Neural progenitor cell (in vitro differentiated cells): Measurements from ENCODE around the gene TP73. TPM values are rescaled to one million over a fixed set of nuclear protein-coding genes. Genes with fewer than 3 reads are reported as not detected.
"Not testable (repeated sequence)": the region's sequence is repeated elsewhere in the genome, so short reads cannot be mapped to it uniquely, and the experiment has no call there.

ENCODE experiments used
- DNase-seq: peaks from one replicate; pipeline ENCODE4 v3.0.0-alpha.2; 2016; ENCODE audit warnings: low spot score
- H2AFZ ChIP-seq: fragments of 200-600 bp; sonication (generic); replicated peaks from 2 replicates; pipeline ENCODE4 v1.6.1; 2016; ENCODE audit warnings: antibody characterized with exemption
- H3F3A ChIP-seq: fragments of 200-600 bp; sonication (generic); 2 replicates; pipeline ENCODE4 v1.6.1; 2016; ENCODE audit warnings: antibody characterized with exemption, low read depth
- H3K27ac ChIP-seq: fragments of 200-600 bp; sonication (generic); 2 replicates; pipeline ENCODE4 v1.5.1; 2016; ENCODE audit warnings: mild to moderate bottlenecking
- H3K27me3 ChIP-seq: fragments of 200-600 bp; sonication (generic); 2 replicates; pipeline ENCODE4 v1.6.1; 2016; ENCODE audit warnings: mild to moderate bottlenecking, moderate library complexity
- H3K36me3 ChIP-seq: fragments of 200-600 bp; sonication (generic); 2 replicates; pipeline ENCODE4 v1.5.1; 2016
- H3K4me1 ChIP-seq: fragments of 200-600 bp; sonication (generic); 2 replicates; pipeline ENCODE4 v1.6.1; 2016; ENCODE audit warnings: mixed run types
- H3K4me2 ChIP-seq: fragments of 200-600 bp; sonication (generic); 2 replicates; pipeline ENCODE4 v1.6.1; 2016
- H3K4me3 ChIP-seq: fragments of 200-600 bp; sonication (generic); 2 replicates; pipeline ENCODE4 v1.5.1; 2016
- H3K79me2 ChIP-seq: fragments of 200-600 bp; sonication (generic); 2 replicates; pipeline ENCODE4 v1.6.1; 2016; ENCODE audit warnings: low read depth
- H3K9ac ChIP-seq: fragments of 200-600 bp; sonication (generic); 2 replicates; pipeline ENCODE4 v1.6.1; 2016
- H3K9me3 ChIP-seq: fragments of 200-600 bp; sonication (generic); 2 replicates; pipeline ENCODE4 v1.5.1; 2016; ENCODE audit warnings: low read depth
- H4K20me1 ChIP-seq: fragments of 200-600 bp; sonication (generic); 2 replicates; pipeline ENCODE4 v1.6.1; 2016; ENCODE audit warnings: low read depth
- H3K27ac Mint-ChIP-seq: 3 replicates; pipeline ENCODE4 v1.8.0; 2021; ENCODE audit warnings: mixed read lengths
- H3K27me3 Mint-ChIP-seq: 2 replicates; pipeline ENCODE4 v1.8.0; 2022; ENCODE audit warnings: low read depth, mild to moderate bottlenecking, inconsistent platforms, moderate library complexity, mixed read lengths; ENCODE audit not compliant: insufficient read depth
- H3K36me3 Mint-ChIP-seq: 3 replicates; pipeline ENCODE4 v1.8.0; 2021; ENCODE audit warnings: mixed read lengths
- H3K4me1 Mint-ChIP-seq: 3 replicates; pipeline ENCODE4 v1.8.0; 2021; ENCODE audit warnings: mixed read lengths
- H3K4me3 Mint-ChIP-seq: 3 replicates; pipeline ENCODE4 v1.8.0; 2021; ENCODE audit warnings: mild to moderate bottlenecking, moderate library complexity, mixed read lengths
- H3K9me3 Mint-ChIP-seq: 3 replicates; pipeline ENCODE4 v1.8.0; 2020; ENCODE audit warnings: mixed read lengths
- CTCF ChIP-seq: fragments of 200-600 bp; sonication (generic); IDR thresholded peaks from 2 replicates; pipeline ENCODE4 v1.5.1; 2017; ENCODE audit warnings: antibody characterized with exemption, mild to moderate bottlenecking
- EZH2 ChIP-seq: fragments of 200-600 bp; sonication (generic); IDR thresholded peaks from 2 replicates; pipeline ENCODE4 v1.6.1; 2017; ENCODE audit warnings: antibody characterized with exemption, mild to moderate bottlenecking, moderate library complexity
- EZH2phosphoT487 ChIP-seq: fragments of 200-600 bp; sonication (generic); IDR thresholded peaks from 2 replicates; pipeline ENCODE4 v1.6.1; 2017; ENCODE audit warnings: antibody characterized with exemption
- total RNA-seq: library from RNA; depleted of rRNA; stranded (reverse); fragments of >200 nt; gene quantifications from 2 replicates; pipeline ENCODE4 v1.2.3, GENCODE V29; 2015; ENCODE audit warnings: low replicate concordance

Gene TP73
- total RNA-seq, 1 donor from 2014 or later: not detected

- no peak overlapping the region for H3K27ac ChIP-seq
- TF ChIP-seq CTCF (no peak), EZH2 (peak; percentile 54), EZH2phosphoT487 (peak; percentile 30)
- Mint-ChIP-seq H3K27ac (no peak overlapping the region), H3K36me3 (peaks cover 3% of the 10 kb centered on the region), H3K4me3 (peak overlapping the region; percentile 92), H3K27me3 (peaks cover 6% of the 10 kb centered on the region), H3K9me3 (no peaks in the 10 kb centered on the region), H3K4me1 (peaks cover 16% of the 10 kb centered on the region)
- no peaks in the 10 kb centered on the region for H3K36me3 ChIP-seq
- peaks cover 33% of the 10 kb centered on the region for H4K20me1 ChIP-seq
- H3K4me1 ChIP-seq: peaks cover 11% of the 10 kb centered on the region
- H3K4me2 ChIP-seq: peak overlapping the region; percentile 95
- H3F3A ChIP-seq: no peaks in the 10 kb centered on the region
- peak overlapping the region; percentile 65 for H3K9ac ChIP-seq
- H2AFZ ChIP-seq: no peak overlapping the region
- H3K4me3 ChIP-seq: peak overlapping the region; percentile 75
- peaks cover 39% of the 10 kb centered on the region for H3K27me3 ChIP-seq
- DNase-seq: peak; percentile 90
- H3K9me3 ChIP-seq: no peaks in the 10 kb centered on the region
- H3K79me2 ChIP-seq: peaks cover 17% of the 10 kb centered on the region
Observed at GRCh38 chr1:3746830-3747521, 94.7 kb downstream of the TP73 start.

GRCh38 chr1:3747522-3747848, 95.2 kb downstream of the TP73 start:
- H3K4me3 Mint-ChIP-seq: peak overlapping the region; percentile 81
- peaks cover 16% of the 10 kb centered on the region for H3K4me1 Mint-ChIP-seq
- H3F3A ChIP-seq: no peaks in the 10 kb centered on the region
- H4K20me1 ChIP-seq: peaks cover 33% of the 10 kb centered on the region
- peaks cover 17% of the 10 kb centered on the region for H3K79me2 ChIP-seq
- no peak overlapping the region for H3K27ac Mint-ChIP-seq
- H3K4me1 ChIP-seq: peaks cover 11% of the 10 kb centered on the region
- DNase-seq: no peak
- TF ChIP-seq EZH2 (no peak), EZH2phosphoT487 (no peak), CTCF (no peak)
- peaks cover 3% of the 10 kb centered on the region for H3K36me3 Mint-ChIP-seq
- H2AFZ ChIP-seq: no peak overlapping the region
- H3K4me2 ChIP-seq: peak overlapping the region; percentile 95
- peaks cover 39% of the 10 kb centered on the region for H3K27me3 ChIP-seq
- no peak overlapping the region for H3K9ac ChIP-seq
- no peaks in the 10 kb centered on the region for H3K9me3 Mint-ChIP-seq
- H3K9me3 ChIP-seq: no peaks in the 10 kb centered on the region
- no peak overlapping the region for H3K27ac ChIP-seq
- peaks cover 6% of the 10 kb centered on the region for H3K27me3 Mint-ChIP-seq
- H3K36me3 ChIP-seq: no peaks in the 10 kb centered on the region
- H3K4me3 ChIP-seq: peak overlapping the region; percentile 75

- no peak for DNase-seq
Observed at GRCh38 chr1:3747903-3748302, 95.6 kb downstream of the TP73 start.

GRCh38 chr1:3748316-3748900, 96.1 kb downstream of the TP73 start:
- H3K4me1 ChIP-seq: peaks cover 11% of the 10 kb centered on the region
- H3K27me3 ChIP-seq: peaks cover 39% of the 10 kb centered on the region
- not testable (repeated sequence) for H3F3A ChIP-seq, H3K36me3 Mint-ChIP-seq, H3K4me2 ChIP-seq, H3K27ac ChIP-seq, H3K9me3 Mint-ChIP-seq, H3K27ac Mint-ChIP-seq, DNase-seq, H3K36me3 ChIP-seq, H3K9ac ChIP-seq, H2AFZ ChIP-seq, H3K4me3 ChIP-seq, H3K9me3 ChIP-seq, H3K27me3 Mint-ChIP-seq
- peaks cover 17% of the 10 kb centered on the region for H3K79me2 ChIP-seq
- Mint-ChIP-seq H3K4me3 (peak overlapping the region; percentile 81), H3K4me1 (peaks cover 16% of the 10 kb centered on the region)
- H4K20me1 ChIP-seq: peaks cover 24% of the 10 kb centered on the region

More at GRCh38 chr1:3747903-3748302, 95.6 kb downstream of the TP73 start:
- H3K4me1 ChIP-seq: peaks cover 11% of the 10 kb centered on the region
- H3K27me3 ChIP-seq: peaks cover 39% of the 10 kb centered on the region
- no peak overlapping the region for H3K27ac ChIP-seq
- peaks cover 8% of the 10 kb centered on the region for H3K27me3 Mint-ChIP-seq
- no peaks in the 10 kb centered on the region for H3K9me3 Mint-ChIP-seq
- H3K4me2 ChIP-seq: no peak overlapping the region
- peaks cover 3% of the 10 kb centered on the region for H3K36me3 Mint-ChIP-seq
- no peaks in the 10 kb centered on the region for H3K9me3 ChIP-seq
- H3F3A ChIP-seq: no peaks in the 10 kb centered on the region
- H3K9ac ChIP-seq: no peak overlapping the region
- peak overlapping the region; percentile 81 for H3K4me3 Mint-ChIP-seq
- H3K36me3 ChIP-seq: no peaks in the 10 kb centered on the region
- no peak overlapping the region for H3K27ac Mint-ChIP-seq
- H3K4me3 ChIP-seq: no peak overlapping the region
- TF ChIP-seq CTCF: no peak
- no peak for TF ChIP-seq EZH2
- TF ChIP-seq EZH2phosphoT487: no peak
- peaks cover 29% of the 10 kb centered on the region for H4K20me1 ChIP-seq
- H3K4me1 Mint-ChIP-seq: peaks cover 16% of the 10 kb centered on the region
- peaks cover 17% of the 10 kb centered on the region for H3K79me2 ChIP-seq
- H2AFZ ChIP-seq: no peak overlapping the region
